ENCODE results near the gene AHR. TPM values are rescaled to one million over a fixed set of nuclear protein-coding genes. Genes with fewer than 3 reads are reported as not detected.

The AHR gene
- total RNA-seq, 1 experiment from 2014 or later: 99.1 TPM

GRCh38 chr7:17307969-17308648 lies 9.7 kb downstream of the AHR start:
- no peak for DNase-seq (ENCODE audit: unreplicated experiment)
- ChIA-PET POLR2A (interaction anchor here (0.7 to 4.2 kb wide), 8 partner anchors 11 to 339 kb away, joined by 3 to 37 read pairs (median 4); no protein-coding TSS in a partner anchor), CTCF (interaction anchor here (0.6 to 1.8 kb wide), 8 partner anchors 10 to 342 kb away, joined by 3 to 7 read pairs (median 4); partner anchors contain the start of gene AHR)
- intact Hi-C loops (cut with micrococcal nuclease): loop anchor here (10.0 kb wide), 1 partner anchor 637 kb away; the partner anchor contains the start of gene SNX13
- Mint-ChIP-seq H3K9me3 (ENCODE audit: unreplicated experiment) (no peaks in the 10 kb centered on the region), H3K4me3 (ENCODE audit: unreplicated experiment) (no peak overlapping the region), H3K27me3 (ENCODE audit: insufficient read depth, unreplicated experiment) (no peaks in the 10 kb centered on the region), H3K36me3 (ENCODE audit: insufficient read depth, unreplicated experiment) (peaks cover 30% of the 10 kb centered on the region), H3K4me1 (ENCODE audit: insufficient read depth, unreplicated experiment) (peaks cover 22% of the 10 kb centered on the region), H3K27ac (ENCODE audit: low read depth, unreplicated experiment) (no peak overlapping the region)
- no TSS peak for BruUV-seq (replicated peaks)
- no peak for TF ChIP-seq CTCF (IDR thresholded peaks at IDR 0.05; ENCODE audit: unreplicated experiment)

GRCh38 chr7:17311194-17311593 lies 12.7 kb downstream of the AHR start:
- POLR2A ChIA-PET: interaction anchor here (0.6 to 1.2 kb wide), 4 partner anchors 8 to 620 kb away, joined by 3 to 4 read pairs (median 3); no protein-coding TSS in a partner anchor
- Mint-ChIP-seq H3K4me1 (ENCODE audit: insufficient read depth, unreplicated experiment) (peaks cover 7% of the 10 kb centered on the region), H3K27me3 (ENCODE audit: insufficient read depth, unreplicated experiment) (no peaks in the 10 kb centered on the region), H3K9me3 (ENCODE audit: unreplicated experiment) (no peaks in the 10 kb centered on the region), H3K27ac (ENCODE audit: low read depth, unreplicated experiment) (no peak overlapping the region), H3K36me3 (ENCODE audit: insufficient read depth, unreplicated experiment) (peaks cover 44% of the 10 kb centered on the region), H3K4me3 (ENCODE audit: unreplicated experiment) (no peak overlapping the region)
- CTCF ChIA-PET: interaction anchor here (0.8 to 1.5 kb wide), 2 partner anchors 13 to 370 kb away, joined by 3 to 6 read pairs; partner anchors contain the start of gene AHR
- no peak for DNase-seq (ENCODE audit: unreplicated experiment)
- no peak for TF ChIP-seq CTCF (IDR thresholded peaks at IDR 0.05; ENCODE audit: unreplicated experiment)
- intact Hi-C loops (cut with micrococcal nuclease): no loop called here
- no TSS peak for BruUV-seq (replicated peaks)

GRCh38 chr7:17311952-17312351 lies 13.5 kb downstream of the AHR start:
- H3K36me3 Mint-ChIP-seq (ENCODE audit: insufficient read depth, unreplicated experiment): peaks cover 51% of the 10 kb centered on the region
- H3K27me3 Mint-ChIP-seq (ENCODE audit: insufficient read depth, unreplicated experiment): no peaks in the 10 kb centered on the region
- H3K4me1 Mint-ChIP-seq (ENCODE audit: insufficient read depth, unreplicated experiment): peaks cover 9% of the 10 kb centered on the region
- no peak for DNase-seq (ENCODE audit: unreplicated experiment)
- TF ChIP-seq CTCF (IDR thresholded peaks at IDR 0.05; ENCODE audit: unreplicated experiment): no peak
- POLR2A ChIA-PET: interaction anchor here (0.6 to 1.2 kb wide), 4 partner anchors 9 to 620 kb away, joined by 3 to 5 read pairs (median 3); no protein-coding TSS in a partner anchor
- H3K4me3 Mint-ChIP-seq (ENCODE audit: unreplicated experiment): no peak overlapping the region
- no peak overlapping the region for H3K27ac Mint-ChIP-seq (ENCODE audit: low read depth, unreplicated experiment)
- CTCF ChIA-PET: interaction anchor here (1.3 kb wide), 1 partner anchor 19 kb away, joined by 3 read pairs; no protein-coding TSS in a partner anchor
- intact Hi-C loops (cut with micrococcal nuclease): no loop called here
- H3K9me3 Mint-ChIP-seq (ENCODE audit: unreplicated experiment): no peaks in the 10 kb centered on the region
- BruUV-seq (replicated peaks): no TSS peak

GRCh38 chr7:17312641-17313040 lies 14.2 kb downstream of the AHR start:
- Mint-ChIP-seq H3K27ac (ENCODE audit: low read depth, unreplicated experiment) (no peak overlapping the region), H3K4me1 (ENCODE audit: insufficient read depth, unreplicated experiment) (peaks cover 9% of the 10 kb centered on the region), H3K4me3 (ENCODE audit: unreplicated experiment) (no peak overlapping the region), H3K27me3 (ENCODE audit: insufficient read depth, unreplicated experiment) (no peaks in the 10 kb centered on the region), H3K9me3 (ENCODE audit: unreplicated experiment) (no peaks in the 10 kb centered on the region), H3K36me3 (ENCODE audit: insufficient read depth, unreplicated experiment) (peaks cover 57% of the 10 kb centered on the region)
- BruUV-seq (replicated peaks): no TSS peak
- no peak for DNase-seq (ENCODE audit: unreplicated experiment)
- no peak for TF ChIP-seq CTCF (IDR thresholded peaks at IDR 0.05; ENCODE audit: unreplicated experiment)
- intact Hi-C loops (cut with micrococcal nuclease): no loop called here
- ChIA-PET POLR2A (no interaction called here), CTCF (interaction anchor here (1.3 kb wide), 1 partner anchor 18 kb away, joined by 3 read pairs; no protein-coding TSS in a partner anchor)
